Suprapubic skin (tissue), 4 donors: ENCODE results near the gene SLC4A11. TPM values are rescaled to one million over a fixed set of nuclear protein-coding genes. Genes with fewer than 3 reads are reported as not detected.

ENCODE experiments used
- DNase-seq, 2 donors: peaks; one replicate each; pipeline ENCODE4 v3.0.0-alpha.2; 2019; ENCODE audit warnings: low spot score in 2 of 2
- H3K27ac ChIP-seq: fragments of 200-600 bp; sonication (generic); one replicate; pipeline ENCODE4 v1.5.1; 2019
- H3K27me3 ChIP-seq: fragments of 200-600 bp; sonication (generic); one replicate; pipeline ENCODE4 v1.5.1; 2019
- H3K36me3 ChIP-seq: fragments of 200-600 bp; sonication (generic); one replicate; pipeline ENCODE4 v1.5.1; 2019
- H3K4me1 ChIP-seq: fragments of 200-600 bp; sonication (generic); one replicate; pipeline ENCODE4 v1.5.1; 2019
- H3K4me3 ChIP-seq: fragments of 200-600 bp; sonication (generic); one replicate; pipeline ENCODE4 v1.5.1; 2019; ENCODE audit warnings: mild to moderate bottlenecking
- H3K9me3 ChIP-seq: fragments of 200-600 bp; sonication (generic); one replicate; pipeline ENCODE4 v1.5.1; 2019
- CTCF ChIP-seq, 2 donors: fragments of 200-600 bp in 1 of 2; fragments of 450-650 bp in 1 of 2; sonication (generic) in 1 of 2; IDR thresholded peaks; one replicate each; pipeline ENCODE4 v1.5.1; 2016 to 2019; ENCODE audit warnings: antibody characterized with exemption in 2 of 2, mild to moderate bottlenecking in 1 of 2, moderate library complexity in 1 of 2
- EP300 ChIP-seq: sonication (generic); formaldehyde crosslinking; IDR thresholded peaks from one replicate; pipeline ENCODE4 v1.6.1; 2017; ENCODE audit warnings: antibody characterized with exemption
- POLR2A ChIP-seq, 2 donors: fragments of 450-650 bp; IDR thresholded peaks; one replicate each; pipeline ENCODE4 v1.6.1; 2017; ENCODE audit warnings: antibody characterized with exemption in 2 of 2, mild to moderate bottlenecking in 2 of 2, moderate library complexity in 2 of 2
- POLR2AphosphoS5 ChIP-seq, 3 donors: sonication (generic); formaldehyde crosslinking; IDR thresholded peaks; one replicate each; pipeline ENCODE4 v1.6.1; 2017; ENCODE audit warnings: antibody characterized with exemption in 3 of 3
- WGBS: methylation state at CpG from one replicate; pipeline ENCODE4 v1.1.5; 2018; 5-methylcytosine and 5-hydroxymethylcytosine counted together
- total RNA-seq, 4 donors: library from RNA; depleted of rRNA; stranded (reverse); fragments of >200 nt; gene quantifications; one replicate each; pipeline ENCODE4 v1.1.0, GENCODE V29; 2016

The SLC4A11 gene
- total RNA-seq, 4 donors from 2014 or later, result 9.9 to 26.2 (median 15.3) TPM

DNA sequence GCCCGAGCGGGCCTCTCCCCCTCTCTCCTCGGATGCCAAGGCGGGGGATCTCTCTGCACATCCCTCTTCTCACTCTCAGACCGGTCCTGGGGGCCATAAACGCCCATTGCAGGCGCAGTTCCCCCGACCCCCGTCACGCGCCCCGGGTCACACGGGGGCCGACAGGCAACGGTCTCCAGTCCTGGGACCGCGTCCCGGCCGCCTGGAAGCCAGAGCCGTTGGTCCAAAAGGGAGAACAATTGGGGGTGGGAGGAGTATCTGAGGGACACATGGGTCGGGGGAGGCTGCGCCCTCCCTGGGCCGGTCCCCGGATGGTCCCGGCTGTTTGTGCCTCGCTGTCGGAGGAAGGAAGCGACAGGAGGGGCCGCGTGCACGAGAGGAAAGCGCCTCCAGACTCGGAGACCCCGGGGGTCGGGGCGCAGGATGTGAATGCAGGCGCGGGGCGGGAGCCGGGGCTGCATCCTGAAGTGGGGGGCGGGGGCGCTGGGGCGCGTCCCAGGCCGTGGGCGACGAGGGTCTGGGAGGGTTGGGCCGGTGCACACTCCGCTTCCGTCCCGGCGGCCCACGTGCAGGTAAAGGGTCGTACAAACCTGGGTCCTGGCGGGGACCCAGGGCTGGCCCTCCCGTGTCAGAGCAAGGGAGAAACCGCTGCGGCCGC, 903 bp downstream of the SLC4A11 start:
- H3K36me3 ChIP-seq, result no peaks in the 10 kb centered on the region
- WGBS, result 12% methylated on average over 28 of the region's 59 CpGs
- H3K27me3 ChIP-seq, result peaks cover 43% of the 10 kb centered on the region
- H3K4me1 ChIP-seq, result peaks cover 31% of the 10 kb centered on the region
- no peak for DNase-seq
- no peaks in the 10 kb centered on the region for H3K9me3 ChIP-seq
- TF ChIP-seq POLR2A (IDR thresholded peaks at IDR 0.05) (no peak), EP300 (no peak), POLR2AphosphoS5 (IDR thresholded peaks at IDR 0.05) (no peak), CTCF (IDR thresholded peaks at IDR 0.05) (no peak)
- no peak overlapping the region for H3K27ac ChIP-seq
- H3K4me3 ChIP-seq, result peak overlapping the region; percentile 75

GRCh38 chr20:3237011-3237957, 1.7 kb downstream of the SLC4A11 start:
- Histone ChIP-seq H3K27me3 (peaks cover 43% of the 10 kb centered on the region), H3K4me3 (peak overlapping the region; percentile 75), H3K9me3 (no peaks in the 10 kb centered on the region), H3K36me3 (no peaks in the 10 kb centered on the region), H3K27ac (no peak overlapping the region), H3K4me1 (peaks cover 31% of the 10 kb centered on the region)
- TF ChIP-seq POLR2A (IDR thresholded peaks at IDR 0.05), result no peak
- no peak for TF ChIP-seq EP300
- TF ChIP-seq POLR2AphosphoS5 (IDR thresholded peaks at IDR 0.05), result no peak
- no peak for TF ChIP-seq CTCF (IDR thresholded peaks at IDR 0.05)
- DNase-seq, result no peak
- 64% methylated on average over 25 of the region's 25 CpGs for WGBS

DNA sequence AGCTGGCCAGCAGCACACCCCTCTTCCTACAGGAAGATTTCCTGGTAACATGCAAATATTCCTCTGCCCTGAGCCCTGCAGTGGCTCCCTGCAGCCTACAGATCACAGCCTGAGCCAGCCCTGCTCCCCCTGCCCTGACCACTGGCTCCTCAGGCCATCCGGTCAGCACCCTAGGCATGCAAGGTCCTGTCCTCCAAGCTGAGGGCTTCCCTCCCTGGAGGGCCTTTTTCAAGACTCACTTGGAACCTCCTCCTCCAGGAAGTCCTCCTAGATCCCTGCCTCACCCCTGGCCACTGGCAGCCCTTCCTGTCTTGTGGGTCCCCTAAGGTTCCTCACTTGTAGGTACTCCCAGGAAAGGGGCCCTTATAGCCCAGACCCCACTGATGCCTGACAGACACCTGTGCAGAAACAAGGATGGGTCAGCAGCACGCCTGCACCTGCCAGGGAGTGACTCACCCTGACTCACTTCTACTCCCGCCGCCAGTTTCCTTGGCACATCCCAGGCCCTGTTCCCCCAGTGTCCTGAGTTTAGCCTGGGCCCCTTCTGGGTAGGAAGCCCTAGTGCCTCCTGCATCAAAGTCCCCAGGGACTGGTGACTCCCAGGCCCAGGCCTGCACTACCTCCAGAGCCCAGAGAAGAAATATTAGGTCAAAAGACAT, 3.2 kb downstream of the SLC4A11 start:
- 36% methylated on average over 4 of the region's 4 CpGs for WGBS

GRCh38 chr20:3233991-3234498, 4.9 kb downstream of the SLC4A11 start:
- Histone ChIP-seq H3K4me3 (no peak overlapping the region), H3K4me1 (peaks cover 16% of the 10 kb centered on the region), H3K9me3 (no peaks in the 10 kb centered on the region), H3K27ac (no peak overlapping the region), H3K36me3 (no peaks in the 10 kb centered on the region), H3K27me3 (peaks cover 21% of the 10 kb centered on the region)
- no peak for TF ChIP-seq EP300
- no peak for TF ChIP-seq CTCF (IDR thresholded peaks at IDR 0.05)
- no peak for TF ChIP-seq POLR2A (IDR thresholded peaks at IDR 0.05)
- no peak for TF ChIP-seq POLR2AphosphoS5 (IDR thresholded peaks at IDR 0.05)
- DNase-seq, result no peak
- WGBS, result 94% methylated on average over 20 of the region's 25 CpGs

More for the DNA sequence above, 3.2 kb downstream of the SLC4A11 start:
- H3K36me3 ChIP-seq, result no peaks in the 10 kb centered on the region
- H3K27me3 ChIP-seq, result peaks cover 38% of the 10 kb centered on the region
- peaks cover 31% of the 10 kb centered on the region for H3K4me1 ChIP-seq
- H3K4me3 ChIP-seq, result no peak overlapping the region
- DNase-seq, result no peak
- H3K9me3 ChIP-seq, result no peaks in the 10 kb centered on the region
- no peak overlapping the region for H3K27ac ChIP-seq
- TF ChIP-seq EP300 (no peak), POLR2A (IDR thresholded peaks at IDR 0.05) (no peak), POLR2AphosphoS5 (IDR thresholded peaks at IDR 0.05) (no peak), CTCF (IDR thresholded peaks at IDR 0.05) (no peak)
